PFSK-1 (cell line): ENCODE measurements around the gene LENG9.

Experiments
- FOXP2 ChIP-seq: optimal IDR thresholded peaks from 2 replicates; pipeline ENCODE3; 2011; ENCODE audit warnings: borderline replicate concordance, control low read depth, inconsistent platforms; ENCODE audit not compliant: insufficient read depth; ENCODE audit errors: extremely low read length, extremely low read depth
- POLR2AphosphoS5 ChIP-seq: IDR thresholded peaks from 2 replicates; pipeline ENCODE4 v1.6.1; 2012; ENCODE audit warnings: low read depth, mild to moderate bottlenecking, control low read depth, low read length, moderate library complexity
- REST ChIP-seq, 2 experiments: IDR thresholded peaks; 2 replicates each; pipeline versions ENCODE4 v1.6.1 to v1.8.0; 2011 to 2012; ENCODE audit warnings: low read depth in 2 of 2, low read length in 2 of 2, control low read depth in 1 of 2, inconsistent platforms in 1 of 2, mild to moderate bottlenecking in 1 of 2, moderate library complexity in 1 of 2; ENCODE audit not compliant: insufficient read depth in 1 of 2
- SIN3A ChIP-seq: IDR thresholded peaks from 2 replicates; pipeline ENCODE4 v1.6.1; 2012; ENCODE audit warnings: mild to moderate bottlenecking, low read length, moderate library complexity, borderline replicate concordance; ENCODE audit not compliant: insufficient read depth
- TAF1 ChIP-seq: IDR thresholded peaks from 2 replicates; pipeline ENCODE4 v1.6.1; 2012; ENCODE audit warnings: low read length, control low read depth, borderline replicate concordance; ENCODE audit not compliant: insufficient read depth

GRCh38 chr19:54489766-54490165, 26.2 kb upstream of the LENG9 start:
- no peak for TF ChIP-seq REST (IDR thresholded peaks at IDR 0.05; ENCODE audit: insufficient read depth in 1 of 2, low read depth in 2 of 2, low read length in 2 of 2)
- no peak for TF ChIP-seq POLR2AphosphoS5
- TF ChIP-seq FOXP2 = no peak
- TF ChIP-seq TAF1 = no peak
- no peak for TF ChIP-seq SIN3A
